CD8-positive, alpha-beta memory T cell (primary cell): ENCODE results near the gene MBD5. TPM values are rescaled to one million over a fixed set of nuclear protein-coding genes. Genes with fewer than 3 reads are reported as not detected.
A peak's percentile ranks its signal among the peaks of the same experiment; 100 is the strongest.

Source experiments
- CTCF ChIA-PET: fragments of 350-600 bp; sonication (Branson Sonifier 250); formaldehyde crosslinking; loops from one replicate; lab custom pipeline; 2021; ENCODE audit warnings: antibody characterized with exemption; lab: Charles Lee
- POLR2A ChIA-PET: fragments of 350-600 bp; sonication (Branson Sonifier 250); formaldehyde crosslinking; loops from one replicate; lab custom pipeline; 2021; ENCODE audit warnings: antibody characterized with exemption; lab: Charles Lee
- DNase-seq, 5 donors: peaks; one replicate each; pipeline versions ENCODE4 v3.0.0 to v3.0.0-alpha.2; 2020 to 2022; ENCODE audit warnings: mixed read lengths in 1 of 5
- H3K27ac ChIP-seq: one replicate; pipeline ENCODE4 v1.7.0; 2013; ENCODE audit warnings: low read depth, mild to moderate bottlenecking, low read length, moderate library complexity
- H3K27me3 ChIP-seq: 2 replicates; pipeline ENCODE4 v1.7.0; 2013; ENCODE audit warnings: low read length, mild to moderate bottlenecking; ENCODE audit not compliant: insufficient read depth, poor library complexity, severe bottlenecking
- H3K36me3 ChIP-seq: 2 replicates; pipeline ENCODE4 v1.7.0; 2013; ENCODE audit warnings: mild to moderate bottlenecking, low read length, moderate library complexity; ENCODE audit not compliant: insufficient read depth
- H3K4me1 ChIP-seq: 2 replicates; pipeline ENCODE4 v1.7.0; 2013; ENCODE audit warnings: mild to moderate bottlenecking, low read length, moderate library complexity; ENCODE audit not compliant: insufficient read depth
- H3K4me3 ChIP-seq: 2 replicates; pipeline ENCODE4 v1.7.0; 2013; ENCODE audit warnings: mild to moderate bottlenecking, low read length
- H3K9me3 ChIP-seq: 2 replicates; pipeline ENCODE4 v1.7.0; 2013; ENCODE audit warnings: mild to moderate bottlenecking, low read length
- H3K27ac Mint-ChIP-seq, 8 donors: one replicate each; pipeline ENCODE4 v1.8.0; 2020 to 2021; ENCODE audit warnings: mixed read lengths in 8 of 8, mild to moderate bottlenecking in 6 of 8, inconsistent platforms in 3 of 8, moderate library complexity in 3 of 8
- H3K27me3 Mint-ChIP-seq, 2 donors: one replicate each; pipeline ENCODE4 v1.8.0; 2020 to 2021; ENCODE audit warnings: mixed read lengths in 2 of 2, mild to moderate bottlenecking in 1 of 2, moderate library complexity in 1 of 2
- H3K36me3 Mint-ChIP-seq, 3 donors: one replicate each; pipeline ENCODE4 v1.8.0; 2020 to 2021; ENCODE audit warnings: mixed read lengths in 3 of 3, inconsistent platforms in 1 of 3, mild to moderate bottlenecking in 1 of 3
- H3K4me1 Mint-ChIP-seq, 3 donors: one replicate each; pipeline ENCODE4 v1.8.0; 2020 to 2021; ENCODE audit warnings: mixed read lengths in 3 of 3, inconsistent platforms in 1 of 3, mild to moderate bottlenecking in 1 of 3
- H3K4me3 Mint-ChIP-seq, 7 donors: one replicate each; pipeline ENCODE4 v1.8.0; 2020 to 2021; ENCODE audit warnings: mixed read lengths in 7 of 7, mild to moderate bottlenecking in 6 of 7, moderate library complexity in 4 of 7, inconsistent platforms in 2 of 7
- H3K9me3 Mint-ChIP-seq, 5 donors: one replicate each; pipeline ENCODE4 v1.8.0; 2020 to 2022; ENCODE audit warnings: mixed read lengths in 5 of 5, mild to moderate bottlenecking in 3 of 5, moderate library complexity in 2 of 5, inconsistent platforms in 1 of 5
- polyA plus RNA-seq: library from polyadenylated mRNA; unstranded; fragments of 300-500 nt; fragmentation: Illumina TruSeq; gene quantifications from one replicate; pipeline ENCODE4 v1.2.3, GENCODE V29; 2021
- total RNA-seq, 2 experiments: library from RNA; stranded (reverse); gene quantifications; one replicate each; pipeline ENCODE4 v1.2.3, GENCODE V29; 2021

The MBD5 gene
- total and polyA plus RNA-seq, 3 experiments from 2014 or later = 15.2 to 18.3 (median 16.9) TPM

DNA sequence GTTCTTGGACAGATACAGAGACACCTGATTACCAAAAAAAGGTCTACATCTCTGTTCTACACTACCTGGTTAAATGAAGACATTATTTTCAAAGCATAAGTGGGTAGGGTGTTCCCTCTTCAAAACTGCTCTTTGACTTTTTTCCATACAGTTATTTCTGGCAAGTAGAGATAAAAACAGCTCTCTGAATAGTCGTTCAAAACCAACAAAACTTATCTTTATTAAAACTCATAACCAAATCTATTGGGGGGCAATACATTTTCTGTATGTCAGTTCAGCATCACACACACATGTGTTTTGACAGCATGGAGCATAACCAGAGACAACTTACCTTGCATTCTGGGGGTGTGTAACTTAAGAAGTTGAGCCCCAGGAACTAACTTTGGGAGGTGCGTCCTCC, 474.7 kb downstream of the MBD5 start:
- ChIA-PET POLR2A (no interaction called here), CTCF (interaction anchor here (1.1 to 2.3 kb wide), 2 partner anchors 13 to 14 kb away, joined by 6 to 8 read pairs; no protein-coding TSS in a partner anchor)
- H3K27me3 Mint-ChIP-seq = no peaks in the 10 kb centered on the region

DNA sequence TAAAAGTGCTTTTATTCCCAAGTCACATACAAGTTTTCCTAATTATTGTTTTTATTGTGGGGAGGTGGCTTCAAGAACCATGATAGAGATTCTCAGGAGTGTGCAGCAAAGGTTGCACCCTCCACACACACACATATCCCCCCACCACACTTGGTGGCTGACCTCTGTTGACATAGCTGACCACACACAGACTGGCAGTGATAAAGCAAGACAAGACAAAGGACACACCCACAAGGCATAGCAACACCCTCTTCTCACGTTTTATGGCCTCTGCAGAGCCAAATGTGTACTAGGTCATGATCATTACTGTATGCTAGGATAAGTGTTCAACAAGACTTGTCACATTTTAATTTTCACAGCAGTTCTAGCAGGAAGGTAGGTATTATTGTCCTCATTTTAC, 480.7 kb downstream of the MBD5 start:
- Histone ChIP-seq H3K27ac (no peak overlapping the region), H3K36me3 (no peaks in the 10 kb centered on the region), H3K9me3 (no peaks in the 10 kb centered on the region), H3K4me1 (no peaks in the 10 kb centered on the region), H3K4me3 (no peak overlapping the region), H3K27me3 (no peaks in the 10 kb centered on the region)
- H3K36me3 Mint-ChIP-seq = peaks cover 0 to 2% (median 0%) of the 10 kb centered on the region in 3 donors
- H3K9me3 Mint-ChIP-seq = no peaks in the 10 kb centered on the region
- ChIA-PET POLR2A (no interaction called here), CTCF (interaction anchor here (1.2 kb wide), 1 partner anchor 8 kb away, joined by 6 read pairs; no protein-coding TSS in a partner anchor)
- H3K27me3 Mint-ChIP-seq = no peaks in the 10 kb centered on the region
- no peaks in the 10 kb centered on the region for H3K4me1 Mint-ChIP-seq
- H3K27ac Mint-ChIP-seq = no peak overlapping the region
- DNase-seq = no peak
- H3K4me3 Mint-ChIP-seq = no peak overlapping the region

More for the DNA sequence above, 474.7 kb downstream of the MBD5 start:
- Mint-ChIP-seq H3K36me3 (peaks cover under 1 to 4% (median 2%) of the 10 kb centered on the region in 3 donors), H3K4me1 (no peaks in the 10 kb centered on the region), H3K27ac (no peak overlapping the region), H3K4me3 (no peak overlapping the region), H3K9me3 (no peaks in the 10 kb centered on the region)
- H3K4me1 ChIP-seq = no peaks in the 10 kb centered on the region
- no peak overlapping the region for H3K27ac ChIP-seq
- no peaks in the 10 kb centered on the region for H3K36me3 ChIP-seq
- no peaks in the 10 kb centered on the region for H3K9me3 ChIP-seq
- H3K4me3 ChIP-seq = no peak overlapping the region
- DNase-seq = no peak
- no peaks in the 10 kb centered on the region for H3K27me3 ChIP-seq

DNA sequence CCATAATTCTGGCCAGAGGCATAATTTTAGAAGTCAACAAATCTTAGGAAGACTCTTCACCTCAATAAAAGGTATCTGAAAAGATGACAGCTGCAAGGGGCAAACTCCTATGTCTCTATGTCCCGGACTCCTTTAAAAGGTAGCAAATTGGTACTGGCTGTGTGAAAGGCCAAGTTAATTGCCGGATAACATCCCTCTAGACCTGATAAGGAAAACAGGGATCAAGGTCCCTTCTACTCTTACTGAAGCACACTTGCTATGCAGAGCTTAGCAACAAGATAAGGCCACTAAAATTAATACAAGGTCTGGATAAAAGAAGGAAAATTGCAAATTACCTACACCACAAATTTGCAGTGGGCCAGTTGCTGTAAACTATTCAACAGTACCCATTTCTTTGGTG, 482.6 kb downstream of the MBD5 start:
- ChIA-PET CTCF (no interaction called here), POLR2A (no interaction called here)
- no peak for DNase-seq
- Mint-ChIP-seq H3K4me3 (no peak overlapping the region), H3K27me3 (no peaks in the 10 kb centered on the region), H3K36me3 (peaks cover 0 to 2% (median 0%) of the 10 kb centered on the region in 3 donors), H3K27ac (no peak overlapping the region), H3K9me3 (no peaks in the 10 kb centered on the region), H3K4me1 (no peaks in the 10 kb centered on the region)
- H3K9me3 ChIP-seq = no peaks in the 10 kb centered on the region
- H3K27me3 ChIP-seq = no peaks in the 10 kb centered on the region
- H3K36me3 ChIP-seq = no peaks in the 10 kb centered on the region
- no peak overlapping the region for H3K27ac ChIP-seq
- H3K4me1 ChIP-seq = no peaks in the 10 kb centered on the region
- no peak overlapping the region for H3K4me3 ChIP-seq

DNA sequence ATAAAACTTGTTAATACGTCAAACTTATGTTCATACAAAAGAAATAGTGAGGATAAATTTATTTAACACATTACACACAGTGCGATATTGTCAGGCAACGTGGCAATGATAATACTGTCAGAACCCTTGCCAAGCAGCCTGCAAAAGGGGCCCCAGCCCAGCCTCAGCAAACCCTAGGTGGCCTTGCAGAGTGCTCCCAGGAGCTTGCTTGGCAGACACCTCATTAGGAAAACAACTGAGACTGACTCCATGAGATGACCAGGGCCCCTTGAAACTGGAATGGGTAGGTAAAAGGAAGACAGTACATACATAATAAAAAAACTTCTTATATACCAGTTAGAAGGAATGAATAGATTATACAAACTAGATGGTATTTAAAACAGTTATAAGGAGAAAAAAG, 487.1 kb downstream of the MBD5 start:
- Histone ChIP-seq H3K9me3 (no peaks in the 10 kb centered on the region), H3K4me3 (no peak overlapping the region), H3K27ac (no peak overlapping the region), H3K4me1 (peaks cover 5% of the 10 kb centered on the region), H3K36me3 (no peaks in the 10 kb centered on the region), H3K27me3 (no peaks in the 10 kb centered on the region)
- Mint-ChIP-seq H3K36me3 (peaks cover 0 to 14% (median 0%) of the 10 kb centered on the region in 3 donors), H3K27me3 (no peaks in the 10 kb centered on the region), H3K4me3 (no peak overlapping the region), H3K27ac (no peak overlapping the region), H3K9me3 (no peaks in the 10 kb centered on the region), H3K4me1 (peaks cover 10 to 14% (median 13%) of the 10 kb centered on the region in 3 donors)
- CTCF ChIA-PET = interaction anchor here (1.3 to 2.9 kb wide), 6 partner anchors 14 to 572 kb away, joined by 3 to 32 read pairs (median 12); no protein-coding TSS in a partner anchor
- POLR2A ChIA-PET = no interaction called here
- no peak for DNase-seq

DNA sequence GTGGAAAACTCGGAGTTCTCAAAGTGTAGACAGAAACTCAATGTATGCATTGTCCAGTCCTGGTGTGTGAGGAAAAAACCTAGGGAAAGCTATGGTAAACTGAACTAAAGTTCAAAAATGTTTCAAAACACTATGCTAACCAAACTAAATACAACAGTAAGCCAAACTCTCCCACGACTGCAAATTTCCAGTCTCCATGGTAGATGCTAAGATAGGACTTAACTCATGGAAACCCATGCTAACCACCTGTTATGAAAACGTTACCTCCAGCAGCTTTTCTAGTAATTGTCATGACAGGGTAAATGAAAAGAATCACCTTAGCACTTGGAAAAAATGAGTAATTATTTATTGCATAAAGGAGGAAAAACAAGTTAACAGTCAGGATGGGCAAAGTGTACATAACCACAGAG, 488.0 kb downstream of the MBD5 start:
- H3K27me3 ChIP-seq = no peaks in the 10 kb centered on the region
- H3K4me3 ChIP-seq = peak overlapping the region; percentile 49
- H3K9me3 ChIP-seq = no peaks in the 10 kb centered on the region
- no peak for DNase-seq
- ChIA-PET POLR2A (interaction anchor here (0.6 to 1.5 kb wide), 3 partner anchors 16 to 488 kb away, joined by 5 to 14 read pairs (median 5); partner anchors contain the start of genes MBD5 and ORC4), CTCF (interaction anchor here (0.8 to 2.9 kb wide), 42 partner anchors 8 to 1052 kb away, joined by 3 to 32 read pairs (median 4); no protein-coding TSS in a partner anchor)
- no peak overlapping the region for H3K27ac ChIP-seq
- peaks cover 0 to 14% (median 0%) of the 10 kb centered on the region in 3 donors for H3K36me3 Mint-ChIP-seq
- peak overlapping the region; percentile 38 to 88 (median 74) for H3K27ac Mint-ChIP-seq
- no peaks in the 10 kb centered on the region for H3K36me3 ChIP-seq
- H3K9me3 Mint-ChIP-seq = no peaks in the 10 kb centered on the region
- H3K27me3 Mint-ChIP-seq = no peaks in the 10 kb centered on the region
- peaks cover 5% of the 10 kb centered on the region for H3K4me1 ChIP-seq
- H3K4me3 Mint-ChIP-seq = peak overlapping the region; percentile 57 to 91 (median 83)
- H3K4me1 Mint-ChIP-seq = peaks cover 10 to 14% (median 13%) of the 10 kb centered on the region in 3 donors

DNA sequence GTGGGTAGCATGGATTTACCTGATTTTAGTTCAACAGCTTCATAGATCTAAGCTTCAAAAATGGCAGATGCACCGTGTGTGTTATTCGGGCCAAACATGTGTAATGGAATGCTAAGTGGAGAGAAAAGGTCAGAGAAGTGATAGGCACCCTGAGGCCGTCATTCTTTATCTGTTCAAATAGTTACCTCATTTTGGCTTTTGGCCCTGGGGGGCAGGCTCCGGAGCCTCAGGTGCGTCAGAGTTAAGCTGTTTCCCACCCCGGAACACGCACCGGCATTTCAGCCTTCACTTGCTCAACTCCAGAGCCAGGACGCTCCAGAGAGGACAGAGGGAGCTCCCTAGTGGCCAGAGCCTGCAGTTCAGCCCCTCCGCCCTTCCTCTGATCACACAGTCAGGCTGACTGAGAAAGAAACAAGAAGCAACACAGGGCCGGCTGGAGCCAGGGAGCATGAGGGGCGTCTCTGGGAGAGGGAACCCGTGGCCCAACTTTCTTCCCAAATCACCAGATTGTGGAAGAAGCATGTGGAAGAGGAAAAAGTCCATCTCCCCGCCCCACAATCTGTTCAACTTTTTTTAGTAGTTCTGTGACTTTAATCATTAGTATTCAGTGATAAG, 488.5 kb downstream of the MBD5 start:
- no peaks in the 10 kb centered on the region for H3K9me3 ChIP-seq
- peaks cover 0 to 17% (median 2%) of the 10 kb centered on the region in 3 donors for H3K36me3 Mint-ChIP-seq
- no peaks in the 10 kb centered on the region for H3K27me3 ChIP-seq
- no peaks in the 10 kb centered on the region for H3K27me3 Mint-ChIP-seq
- no peaks in the 10 kb centered on the region for H3K9me3 Mint-ChIP-seq
- H3K4me3 Mint-ChIP-seq = peak overlapping the region; percentile 57 to 91 (median 83)
- POLR2A ChIA-PET = interaction anchor here (1.4 to 1.5 kb wide), 2 partner anchors 15 to 489 kb away, joined by 5 read pairs; partner anchors contain the start of genes MBD5 and ORC4
- H3K27ac ChIP-seq = no peak overlapping the region
- peak overlapping the region; percentile 38 to 88 (median 74) for H3K27ac Mint-ChIP-seq
- H3K4me1 Mint-ChIP-seq = peaks cover 10 to 14% (median 13%) of the 10 kb centered on the region in 3 donors
- peaks cover 5% of the 10 kb centered on the region for H3K4me1 ChIP-seq
- peak overlapping the region; percentile 49 for H3K4me3 ChIP-seq
- H3K36me3 ChIP-seq = no peaks in the 10 kb centered on the region
- CTCF ChIA-PET = interaction anchor here (0.8 to 2.9 kb wide), 42 partner anchors 8 to 1052 kb away, joined by 3 to 32 read pairs (median 4); no protein-coding TSS in a partner anchor
- peak; percentile 66 to 86 (median 75) for DNase-seq

DNA sequence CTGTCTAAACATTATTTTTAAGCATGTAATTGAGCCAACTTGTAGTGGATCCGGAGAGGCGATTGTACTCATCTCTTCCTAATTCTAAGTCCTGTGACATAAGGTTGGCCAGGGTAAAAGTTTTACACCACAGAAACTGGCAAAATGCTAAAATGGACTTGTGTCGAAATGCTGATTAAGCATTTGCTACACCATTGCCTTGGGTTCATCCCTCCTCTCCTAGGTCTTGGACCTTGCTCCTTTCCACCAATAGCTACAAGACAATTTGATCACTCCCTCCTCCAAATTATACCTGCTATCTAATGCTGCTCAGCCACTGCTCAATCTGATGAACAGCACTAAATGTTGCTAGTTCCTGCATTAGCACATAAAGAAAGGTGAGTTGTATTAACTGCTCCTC, 491.0 kb downstream of the MBD5 start:
- Mint-ChIP-seq H3K36me3 (peaks cover 0 to 19% (median 9%) of the 10 kb centered on the region in 3 donors), H3K27me3 (no peaks in the 10 kb centered on the region), H3K4me1 (peaks cover 10 to 19% (median 14%) of the 10 kb centered on the region in 3 donors), H3K9me3 (no peaks in the 10 kb centered on the region), H3K27ac (peak overlapping the region in 1 of 8 donors; percentile 43), H3K4me3 (no peak overlapping the region)
- DNase-seq = no peak
- Histone ChIP-seq H3K9me3 (no peaks in the 10 kb centered on the region), H3K27ac (no peak overlapping the region), H3K27me3 (no peaks in the 10 kb centered on the region), H3K36me3 (no peaks in the 10 kb centered on the region), H3K4me1 (peaks cover 5% of the 10 kb centered on the region), H3K4me3 (no peak overlapping the region)
- ChIA-PET POLR2A (no interaction called here), CTCF (no interaction called here)

DNA sequence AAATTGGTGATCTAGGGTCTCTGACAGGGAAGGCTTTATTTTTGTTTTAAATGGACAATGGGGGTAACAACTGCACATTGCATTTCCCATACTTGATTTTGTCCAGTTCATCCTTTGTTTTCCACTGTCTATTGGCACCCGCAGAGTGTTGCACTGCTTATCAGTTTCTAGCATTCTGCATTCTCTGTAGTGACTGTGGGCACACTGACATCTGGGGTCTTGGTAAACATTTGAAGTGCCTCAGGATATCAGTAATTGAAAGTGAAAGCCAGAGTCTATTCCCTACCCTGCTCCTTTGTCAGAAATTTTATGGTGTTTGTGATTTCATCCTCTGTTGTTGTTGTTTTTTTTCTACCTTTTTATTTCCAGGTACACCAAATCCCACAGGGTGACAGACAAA, 491.6 kb downstream of the MBD5 start:
- Mint-ChIP-seq H3K27ac (no peak overlapping the region), H3K4me1 (peaks cover 10 to 19% (median 14%) of the 10 kb centered on the region in 3 donors), H3K27me3 (no peaks in the 10 kb centered on the region), H3K9me3 (no peaks in the 10 kb centered on the region), H3K36me3 (peaks cover 0 to 19% (median 12%) of the 10 kb centered on the region in 3 donors), H3K4me3 (no peak overlapping the region)
- Histone ChIP-seq H3K27me3 (no peaks in the 10 kb centered on the region), H3K36me3 (no peaks in the 10 kb centered on the region), H3K9me3 (no peaks in the 10 kb centered on the region), H3K4me3 (no peak overlapping the region), H3K27ac (no peak overlapping the region), H3K4me1 (peaks cover 5% of the 10 kb centered on the region)
- ChIA-PET POLR2A (no interaction called here), CTCF (no interaction called here)
- DNase-seq = no peak
